Skin epidermis (tissue), 12 donors: ENCODE measurements around the gene PARD3B.

ENCODE experiments used
- H3K27ac ChIP-seq, 21 experiments: fragments of 200-600 bp; sonication (generic) in 11 of 21; one replicate each; pipeline ENCODE4 v1.5.0; 2020; ENCODE audit warnings: mild to moderate bottlenecking in 3 of 21, inconsistent platforms in 2 of 21, moderate library complexity in 2 of 21
- H3K4me3 ChIP-seq, 7 experiments: fragments of 200-600 bp; sonication (generic) in 2 of 7; one replicate each; pipeline ENCODE4 v1.5.0; 2020; ENCODE audit warnings: inconsistent platforms in 2 of 7, mild to moderate bottlenecking in 2 of 7, moderate library complexity in 1 of 7

The PARD3B gene

DNA sequence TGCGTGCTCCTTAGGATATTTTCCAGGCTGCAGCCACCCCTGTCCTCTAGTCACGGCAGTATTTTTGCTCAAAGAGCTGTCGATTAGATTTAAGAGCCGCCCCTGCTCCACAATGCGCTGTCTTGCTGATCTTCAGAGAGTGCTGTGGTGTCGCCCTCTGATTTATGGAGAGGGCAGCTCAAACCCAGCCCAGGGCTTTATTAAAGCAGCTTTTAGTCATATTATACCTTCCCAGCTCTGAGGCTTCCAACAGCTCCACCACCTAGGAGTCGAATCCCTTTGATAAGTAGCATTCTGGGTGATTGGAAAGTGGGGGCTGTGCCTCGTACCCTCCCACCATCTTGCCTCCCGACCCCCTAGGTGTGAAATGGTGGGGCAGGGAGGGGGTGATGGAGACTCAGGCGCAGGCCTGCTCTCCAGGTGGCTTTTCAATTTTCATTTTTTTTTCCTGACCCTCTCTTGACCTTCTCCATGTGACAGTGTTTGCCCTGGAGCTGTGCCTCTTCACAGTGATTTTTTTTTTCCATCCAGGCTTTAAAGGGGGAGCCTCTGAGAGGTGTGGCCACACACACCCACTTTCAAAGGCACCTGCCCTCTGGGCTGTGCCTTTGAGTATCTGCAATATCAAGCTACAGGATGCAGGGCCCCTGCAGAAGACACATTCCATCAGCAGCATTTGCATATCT is 1084.0 kb downstream of the PARD3B start:
- no peak overlapping the region for H3K27ac ChIP-seq
- no peak overlapping the region for H3K4me3 ChIP-seq

GRCh38 chr2:205633994-205634393 is 1088.7 kb downstream of the PARD3B start:
- H3K4me3 ChIP-seq: no peak overlapping the region
- no peak overlapping the region for H3K27ac ChIP-seq

GRCh38 chr2:205636549-205637319 is 1091.5 kb downstream of the PARD3B start:
- no peak overlapping the region for H3K27ac ChIP-seq
- H3K4me3 ChIP-seq: no peak overlapping the region

DNA sequence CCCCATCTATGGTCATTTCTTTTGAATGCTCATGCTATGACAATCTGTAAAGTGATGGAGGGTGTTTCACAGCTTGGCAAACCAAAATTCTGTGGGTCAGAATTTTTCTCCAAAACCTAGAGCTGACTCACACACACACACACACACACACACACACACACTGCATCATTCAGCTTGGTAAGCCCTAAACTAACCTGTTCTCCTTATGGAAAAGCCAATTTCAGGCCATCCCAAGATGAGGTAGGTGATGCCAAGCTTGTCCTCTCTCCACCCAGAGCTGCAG is 1092.0 kb downstream of the PARD3B start:
- Histone ChIP-seq H3K4me3 (no peak overlapping the region), H3K27ac (no peak overlapping the region)

DNA sequence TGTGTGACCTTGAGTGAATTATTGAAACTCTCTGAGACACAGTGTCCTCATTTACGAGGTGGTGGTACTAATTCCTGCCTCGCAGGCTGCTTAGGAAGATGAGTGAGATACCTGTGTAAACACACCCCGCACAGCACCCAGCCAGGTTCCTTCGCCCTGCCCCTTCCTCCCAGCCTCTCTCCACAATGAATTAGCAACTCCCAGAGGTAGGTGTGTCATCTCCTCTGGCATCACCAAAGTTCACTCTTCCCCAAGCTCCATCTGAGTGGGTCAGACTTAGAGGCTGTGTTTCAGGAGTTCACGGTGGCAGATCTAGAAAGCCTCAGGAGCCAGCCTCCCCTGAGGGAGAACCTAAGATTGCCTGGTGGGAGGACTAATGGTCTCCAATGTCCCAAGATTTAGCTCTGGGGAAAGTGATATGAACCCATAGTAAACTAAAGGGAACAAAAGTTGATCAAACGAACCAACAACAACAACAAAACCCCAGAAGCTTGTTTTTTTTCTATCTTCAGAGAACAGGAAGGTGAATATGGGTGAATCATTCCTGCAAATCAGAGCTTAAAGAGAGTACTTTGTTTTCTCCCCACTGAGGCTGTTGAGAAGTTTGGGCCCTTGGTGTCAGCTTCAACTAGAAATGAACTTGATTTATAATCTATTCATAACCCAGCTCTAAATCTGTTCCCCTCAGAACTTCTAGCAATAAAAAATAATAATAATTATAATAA is 1092.7 kb downstream of the PARD3B start:
- Histone ChIP-seq H3K4me3 (no peak overlapping the region), H3K27ac (no peak overlapping the region)

- H3K4me3 ChIP-seq: no peak overlapping the region
- no peak overlapping the region for H3K27ac ChIP-seq
Measured at GRCh38 chr2:205640716-205641115, 1095.4 kb downstream of the PARD3B start.

GRCh38 chr2:205642599-205643356 is 1097.5 kb downstream of the PARD3B start:
- no peak overlapping the region for H3K4me3 ChIP-seq
- H3K27ac ChIP-seq: no peak overlapping the region

DNA sequence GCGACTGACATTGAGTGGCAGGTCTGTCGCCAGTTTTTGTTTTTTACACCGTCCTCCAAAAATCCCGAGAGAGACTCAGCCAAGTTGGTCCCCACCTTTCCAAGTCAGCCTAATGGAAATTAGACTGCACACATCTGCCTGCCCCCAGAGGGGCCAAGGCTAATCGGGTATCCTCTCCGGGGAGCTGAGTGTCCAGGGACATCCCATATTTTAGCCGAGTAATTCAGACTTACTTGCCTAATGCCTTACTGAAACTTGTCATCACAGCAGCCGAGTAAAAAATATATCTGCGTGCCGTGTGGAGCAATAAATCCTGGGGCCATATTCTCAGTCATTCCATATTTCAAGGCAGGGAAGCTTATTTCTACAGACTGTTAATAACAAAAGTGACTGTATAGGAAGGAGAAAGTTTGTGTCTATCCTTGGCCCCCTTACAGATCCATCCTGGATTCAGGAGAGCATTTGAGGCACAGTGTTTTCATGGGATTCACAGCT is 1098.2 kb downstream of the PARD3B start:
- no peak overlapping the region for H3K4me3 ChIP-seq
- no peak overlapping the region for H3K27ac ChIP-seq

DNA sequence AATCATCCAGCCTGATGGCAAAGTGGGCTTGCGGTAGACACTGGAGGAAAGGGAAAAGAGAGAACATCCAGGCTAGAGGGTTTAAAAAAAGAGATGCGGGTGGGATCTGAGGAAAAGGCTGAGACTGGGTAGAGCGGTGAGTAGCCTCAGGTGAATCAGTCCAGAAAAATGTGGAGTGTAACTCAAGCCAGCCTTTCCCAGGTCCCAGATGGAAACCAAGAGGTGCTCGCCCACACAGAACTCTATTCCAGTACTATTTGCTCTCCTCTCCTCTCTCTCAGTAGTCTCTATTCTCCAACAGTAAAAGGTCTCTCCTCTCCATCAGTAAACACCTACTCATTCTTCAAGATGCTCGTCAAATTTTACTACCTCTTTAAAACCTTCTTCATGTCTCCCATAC is 1098.7 kb downstream of the PARD3B start:
- no peak overlapping the region for H3K4me3 ChIP-seq
- no peak overlapping the region for H3K27ac ChIP-seq

- Histone ChIP-seq H3K4me3 (no peak overlapping the region), H3K27ac (no peak overlapping the region)
Measured at GRCh38 chr2:205646680-205647079, 1101.4 kb downstream of the PARD3B start.

DNA sequence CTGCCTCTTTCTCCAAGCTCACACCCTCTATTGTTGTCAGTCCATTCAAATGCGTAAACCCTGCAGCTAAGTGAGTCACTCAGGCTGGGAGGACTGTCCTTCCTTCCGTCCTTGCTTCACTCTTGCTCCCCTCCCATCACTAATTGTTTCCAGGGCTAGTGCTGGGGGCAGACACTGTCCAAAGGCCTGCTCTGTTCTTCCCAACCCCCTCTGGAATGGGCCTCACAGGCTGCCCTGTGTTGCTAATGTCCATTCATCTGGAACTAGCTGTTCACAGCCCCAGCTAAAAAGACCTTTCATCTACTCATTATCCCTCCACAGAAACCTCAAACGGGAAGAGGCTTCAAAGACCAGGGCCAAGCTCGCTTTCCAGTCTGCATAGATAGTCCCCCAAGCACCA is 1105.2 kb downstream of the PARD3B start:
- Histone ChIP-seq H3K27ac (peak overlapping the region in 8 of 21 experiments; percentile 27 to 68 (median 52)), H3K4me3 (no peak overlapping the region)

DNA sequence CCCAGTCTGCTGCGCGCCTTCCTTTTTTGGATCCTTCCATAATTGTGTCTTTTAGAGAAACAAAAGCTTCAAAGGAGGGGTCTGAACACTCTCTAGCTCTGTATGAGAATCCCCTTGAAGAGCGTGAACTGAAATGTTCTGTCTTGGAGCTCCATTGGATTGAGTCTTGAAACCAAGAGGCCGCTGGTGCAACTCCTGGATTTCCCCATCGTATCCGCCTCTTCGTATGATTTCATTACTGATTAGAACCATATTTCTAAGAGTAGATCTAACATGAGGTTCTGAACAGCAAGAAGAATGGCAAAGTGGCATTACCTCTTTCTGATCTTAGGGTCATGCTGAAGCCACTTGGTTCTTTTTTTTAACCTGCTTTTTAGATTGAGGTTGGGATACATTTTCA is 1105.7 kb downstream of the PARD3B start:
- Histone ChIP-seq H3K27ac (peak overlapping the region in 8 of 21 experiments; percentile 27 to 68 (median 52)), H3K4me3 (no peak overlapping the region)

- no peak overlapping the region for H3K27ac ChIP-seq
- no peak overlapping the region for H3K4me3 ChIP-seq
Measured at GRCh38 chr2:205651719-205652118, 1106.4 kb downstream of the PARD3B start.

- no peak overlapping the region for H3K4me3 ChIP-seq
- peak overlapping the region in 4 of 21 experiments; percentile 23 to 54 (median 38) for H3K27ac ChIP-seq
Measured at GRCh38 chr2:205654878-205655605, 1109.8 kb downstream of the PARD3B start.

DNA sequence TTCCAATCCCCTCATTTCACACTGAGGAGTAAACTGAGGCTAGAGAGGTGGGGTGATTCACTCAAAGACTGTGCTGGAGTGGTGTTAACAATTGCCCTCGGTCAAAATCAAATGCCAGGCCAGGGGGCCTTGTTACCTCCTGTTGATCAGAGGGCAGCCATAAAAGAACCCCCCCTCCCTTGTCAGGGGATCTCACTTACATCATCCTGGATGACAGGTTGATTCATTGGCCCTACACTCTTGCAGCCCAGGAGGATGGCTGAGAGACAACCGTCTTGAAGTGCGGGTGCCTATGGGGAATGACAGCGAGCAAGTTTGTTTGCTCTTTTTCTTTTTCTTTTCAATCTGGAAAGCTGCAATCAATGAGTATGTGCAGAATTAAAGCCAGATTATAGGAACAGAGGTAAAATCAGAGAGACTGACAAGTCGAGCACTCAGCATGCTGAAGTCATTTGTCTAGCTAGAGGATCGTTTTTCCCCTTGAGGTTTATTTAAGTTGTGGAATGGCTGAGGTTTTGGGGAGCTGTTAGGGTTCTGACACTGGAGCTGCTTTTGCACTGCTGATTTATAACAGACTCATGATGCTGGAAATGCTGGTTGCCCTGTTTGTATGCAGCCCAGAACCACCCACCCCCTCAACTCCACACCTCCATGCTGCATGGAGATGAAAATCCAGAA is 1110.6 kb downstream of the PARD3B start:
- Histone ChIP-seq H3K27ac (peak overlapping the region in 4 of 21 experiments; percentile 5 to 57 (median 24)), H3K4me3 (no peak overlapping the region)

DNA sequence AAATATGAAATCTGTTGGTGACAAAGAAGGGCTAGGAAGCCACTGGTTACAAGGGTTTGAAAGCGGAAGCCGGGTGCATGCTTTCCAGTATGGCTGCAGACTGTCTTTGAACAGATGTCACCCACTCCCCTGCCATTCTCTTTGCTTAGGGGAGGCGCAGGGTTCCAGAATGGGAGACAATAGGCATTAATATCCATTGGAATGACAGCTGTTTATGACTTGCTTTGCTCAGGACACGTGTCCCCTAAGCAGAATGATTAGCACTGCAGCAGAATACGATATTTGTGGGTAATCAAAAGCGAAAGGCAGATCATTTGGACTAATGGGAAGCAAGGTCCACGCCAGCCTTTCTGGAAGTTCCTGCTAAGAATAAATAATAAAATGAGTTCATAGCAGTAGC is 1111.2 kb downstream of the PARD3B start:
- H3K27ac ChIP-seq: peak overlapping the region in 2 of 21 experiments; percentile 5 to 57
- H3K4me3 ChIP-seq: no peak overlapping the region

- Histone ChIP-seq H3K27ac (peak overlapping the region in 3 of 21 experiments; percentile 5 to 57 (median 26)), H3K4me3 (no peak overlapping the region)
Measured at GRCh38 chr2:205656941-205657340, 1111.7 kb downstream of the PARD3B start.

DNA sequence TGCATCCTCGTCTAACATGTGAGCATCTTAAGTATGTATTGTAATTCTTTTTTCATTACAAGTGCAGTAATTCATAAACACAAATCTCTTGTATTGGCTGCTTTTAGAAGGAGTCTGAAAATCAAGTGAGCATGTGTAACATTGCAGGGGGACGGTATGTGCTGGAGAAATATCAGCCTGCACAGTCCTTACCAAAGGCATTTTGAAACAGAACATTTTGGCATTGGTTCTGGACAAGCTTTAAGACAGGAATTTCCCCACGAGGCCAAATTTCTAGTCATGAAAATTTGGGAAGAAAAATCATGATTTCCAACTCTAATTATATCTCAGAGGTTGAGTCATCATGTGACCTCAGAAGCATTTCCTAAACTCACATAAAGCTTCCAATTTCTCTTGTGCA is 1112.3 kb downstream of the PARD3B start:
- H3K27ac ChIP-seq: peak overlapping the region in 1 of 21 experiments; percentile 26
- H3K4me3 ChIP-seq: no peak overlapping the region

GRCh38 chr2:205658068-205658467 is 1112.8 kb downstream of the PARD3B start:
- H3K4me3 ChIP-seq: no peak overlapping the region
- H3K27ac ChIP-seq: peak overlapping the region in 2 of 21 experiments; percentile 26 to 51
